SH-SY5Y (cell line): Measurements from ENCODE around the gene NXPE3.

Experiments
- GATA2 ChIP-seq: IDR thresholded peaks from 2 replicates; pipeline ENCODE4 v1.6.1; 2011; ENCODE audit warnings: mild to moderate bottlenecking, low read depth, low read length
- GATA3 ChIP-seq: IDR thresholded peaks from 2 replicates; pipeline ENCODE4 v1.6.1; 2011; ENCODE audit warnings: low read depth, mild to moderate bottlenecking, low read length, moderate library complexity

- TF ChIP-seq GATA2 (no peak), GATA3 (no peak)
Observed at GRCh38 chr3:101807888-101808287, 28.9 kb downstream of the NXPE3 start.
